Measurements from ENCODE around the gene ARID1B. TPM values are rescaled to one million over a fixed set of nuclear protein-coding genes. Genes with fewer than 3 reads are reported as not detected.

ARID1B gene
- total RNA-seq, 1 donor = 55.0 TPM

- Histone ChIP-seq H3K4me2 (ENCODE audit: insufficient read depth, low read length) (peak overlapping the region; percentile 20), H3K27ac (ENCODE audit: low read depth, low read length) (no peak overlapping the region), H2AFZ (ENCODE audit: low read length) (no peak overlapping the region), H3K27me3 (ENCODE audit: insufficient read depth, low read length) (peaks cover 6% of the 10 kb centered on the region), H3K36me3 (ENCODE audit: insufficient read depth, low read length) (no peaks in the 10 kb centered on the region), H3K4me1 (ENCODE audit: insufficient read depth, low read length) (no peaks in the 10 kb centered on the region), H3K79me2 (ENCODE audit: insufficient read depth, low read length) (no peaks in the 10 kb centered on the region), H3K9me3 (ENCODE audit: low read depth, low read length) (no peaks in the 10 kb centered on the region), H3K4me3 (ENCODE audit: insufficient read depth, low read length) (no peak overlapping the region), H4K20me1 (ENCODE audit: insufficient read depth, low read length) (no peaks in the 10 kb centered on the region)
- no peak for DNase-seq (ENCODE audit: insufficient read length, low spot score, missing footprints)
- TF ChIP-seq, protein P1, sequence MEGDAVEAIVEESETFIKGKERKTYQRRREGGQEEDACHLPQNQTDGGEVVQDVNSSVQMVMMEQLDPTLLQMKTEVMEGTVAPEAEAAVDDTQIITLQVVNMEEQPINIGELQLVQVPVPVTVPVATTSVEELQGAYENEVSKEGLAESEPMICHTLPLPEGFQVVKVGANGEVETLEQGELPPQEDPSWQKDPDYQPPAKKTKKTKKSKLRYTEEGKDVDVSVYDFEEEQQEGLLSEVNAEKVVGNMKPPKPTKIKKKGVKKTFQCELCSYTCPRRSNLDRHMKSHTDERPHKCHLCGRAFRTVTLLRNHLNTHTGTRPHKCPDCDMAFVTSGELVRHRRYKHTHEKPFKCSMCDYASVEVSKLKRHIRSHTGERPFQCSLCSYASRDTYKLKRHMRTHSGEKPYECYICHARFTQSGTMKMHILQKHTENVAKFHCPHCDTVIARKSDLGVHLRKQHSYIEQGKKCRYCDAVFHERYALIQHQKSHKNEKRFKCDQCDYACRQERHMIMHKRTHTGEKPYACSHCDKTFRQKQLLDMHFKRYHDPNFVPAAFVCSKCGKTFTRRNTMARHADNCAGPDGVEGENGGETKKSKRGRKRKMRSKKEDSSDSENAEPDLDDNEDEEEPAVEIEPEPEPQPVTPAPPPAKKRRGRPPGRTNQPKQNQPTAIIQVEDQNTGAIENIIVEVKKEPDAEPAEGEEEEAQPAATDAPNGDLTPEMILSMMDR (IDR thresholded peaks at IDR 0.05; ENCODE audit: extremely low read depth, low read depth, low read length) = no peak
Measured at GRCh38 chr6:156731396-156731795, 45.8 kb upstream of the ARID1B start.

- no peak overlapping the region for H2AFZ ChIP-seq (ENCODE audit: low read length)
- H3K27ac ChIP-seq (ENCODE audit: low read depth, low read length) = no peak overlapping the region
- H3K9me3 ChIP-seq (ENCODE audit: low read depth, low read length) = peaks cover 5% of the 10 kb centered on the region
- no peaks in the 10 kb centered on the region for H4K20me1 ChIP-seq (ENCODE audit: insufficient read depth, low read length)
- no peaks in the 10 kb centered on the region for H3K36me3 ChIP-seq (ENCODE audit: insufficient read depth, low read length)
- H3K4me2 ChIP-seq (ENCODE audit: insufficient read depth, low read length) = no peak overlapping the region
- no peaks in the 10 kb centered on the region for H3K79me2 ChIP-seq (ENCODE audit: insufficient read depth, low read length)
- no peaks in the 10 kb centered on the region for H3K27me3 ChIP-seq (ENCODE audit: insufficient read depth, low read length)
- no peak overlapping the region for H3K4me3 ChIP-seq (ENCODE audit: insufficient read depth, low read length)
- TF ChIP-seq, protein P1 (IDR thresholded peaks at IDR 0.05; ENCODE audit: extremely low read depth, low read depth, low read length) = no peak
- no peak for DNase-seq (ENCODE audit: insufficient read length, low spot score, missing footprints)
- H3K4me1 ChIP-seq (ENCODE audit: insufficient read depth, low read length) = no peaks in the 10 kb centered on the region
Measured at GRCh38 chr6:156735751-156736150, 41.4 kb upstream of the ARID1B start.

- DNase-seq (ENCODE audit: insufficient read length, low spot score, missing footprints) = no peak
- no peak overlapping the region for H3K4me3 ChIP-seq (ENCODE audit: insufficient read depth, low read length)
- peaks cover 6% of the 10 kb centered on the region for H3K9me3 ChIP-seq (ENCODE audit: low read depth, low read length)
- H4K20me1 ChIP-seq (ENCODE audit: insufficient read depth, low read length) = no peaks in the 10 kb centered on the region
- H2AFZ ChIP-seq (ENCODE audit: low read length) = no peak overlapping the region
- H3K27me3 ChIP-seq (ENCODE audit: insufficient read depth, low read length) = no peaks in the 10 kb centered on the region
- H3K79me2 ChIP-seq (ENCODE audit: insufficient read depth, low read length) = no peaks in the 10 kb centered on the region
- TF ChIP-seq, protein P1 (IDR thresholded peaks at IDR 0.05; ENCODE audit: extremely low read depth, low read depth, low read length) = no peak
- no peaks in the 10 kb centered on the region for H3K4me1 ChIP-seq (ENCODE audit: insufficient read depth, low read length)
- H3K27ac ChIP-seq (ENCODE audit: low read depth, low read length) = no peak overlapping the region
- H3K4me2 ChIP-seq (ENCODE audit: insufficient read depth, low read length) = no peak overlapping the region
- H3K36me3 ChIP-seq (ENCODE audit: insufficient read depth, low read length) = no peaks in the 10 kb centered on the region
Measured at GRCh38 chr6:156740604-156741003, 36.6 kb upstream of the ARID1B start.

DNA sequence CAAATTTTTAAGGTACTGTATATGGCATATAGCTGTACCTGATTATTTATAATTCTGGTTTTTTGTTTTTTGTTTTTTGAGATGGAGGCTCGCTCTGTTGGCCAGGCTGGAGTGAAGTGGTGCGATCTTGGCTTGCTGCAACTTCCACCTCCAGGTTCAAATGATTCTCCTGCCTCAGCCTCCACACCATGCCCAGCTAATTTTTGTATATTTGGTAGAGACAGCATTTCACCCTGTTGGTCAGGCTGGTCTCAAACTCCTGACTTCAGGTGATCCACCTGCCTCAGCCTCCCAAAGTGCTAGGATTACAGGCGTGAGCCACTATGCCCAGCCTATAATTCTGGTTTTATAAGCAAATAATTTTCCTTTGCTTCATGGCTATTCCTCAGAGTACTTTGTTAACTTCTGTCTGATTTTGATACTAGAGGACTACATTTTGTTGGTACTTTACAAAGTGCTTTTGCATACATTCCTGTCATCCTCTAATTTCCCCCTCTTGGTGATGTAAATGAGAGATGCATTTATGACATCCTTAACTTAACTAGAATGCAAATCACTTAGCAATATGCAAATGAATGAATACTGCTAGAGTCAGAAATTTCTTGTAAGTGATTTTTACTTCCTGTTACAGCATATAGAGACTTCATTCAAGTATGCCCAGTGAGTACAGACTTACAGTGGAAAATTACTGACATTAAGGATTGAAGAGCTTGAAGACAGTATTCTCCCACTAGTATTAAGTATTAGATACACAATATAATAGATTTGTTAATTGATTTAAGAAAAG lies 35.7 kb upstream of the ARID1B start:
- Histone ChIP-seq H3K27ac (ENCODE audit: low read depth, low read length) (no peak overlapping the region), H3K36me3 (ENCODE audit: insufficient read depth, low read length) (no peaks in the 10 kb centered on the region), H4K20me1 (ENCODE audit: insufficient read depth, low read length) (no peaks in the 10 kb centered on the region), H3K79me2 (ENCODE audit: insufficient read depth, low read length) (no peaks in the 10 kb centered on the region), H3K4me2 (ENCODE audit: insufficient read depth, low read length) (no peak overlapping the region), H3K4me1 (ENCODE audit: insufficient read depth, low read length) (no peaks in the 10 kb centered on the region), H3K4me3 (ENCODE audit: insufficient read depth, low read length) (no peak overlapping the region), H3K27me3 (ENCODE audit: insufficient read depth, low read length) (no peaks in the 10 kb centered on the region), H2AFZ (ENCODE audit: low read length) (no peak overlapping the region), H3K9me3 (ENCODE audit: low read depth, low read length) (peaks cover 6% of the 10 kb centered on the region)
- TF ChIP-seq, protein P1 (IDR thresholded peaks at IDR 0.05; ENCODE audit: extremely low read depth, low read depth, low read length) = no peak
- no peak for DNase-seq (ENCODE audit: insufficient read length, low spot score, missing footprints)
